ENCODE results near the gene LDLRAP1.

LDLRAP1 gene

DNA sequence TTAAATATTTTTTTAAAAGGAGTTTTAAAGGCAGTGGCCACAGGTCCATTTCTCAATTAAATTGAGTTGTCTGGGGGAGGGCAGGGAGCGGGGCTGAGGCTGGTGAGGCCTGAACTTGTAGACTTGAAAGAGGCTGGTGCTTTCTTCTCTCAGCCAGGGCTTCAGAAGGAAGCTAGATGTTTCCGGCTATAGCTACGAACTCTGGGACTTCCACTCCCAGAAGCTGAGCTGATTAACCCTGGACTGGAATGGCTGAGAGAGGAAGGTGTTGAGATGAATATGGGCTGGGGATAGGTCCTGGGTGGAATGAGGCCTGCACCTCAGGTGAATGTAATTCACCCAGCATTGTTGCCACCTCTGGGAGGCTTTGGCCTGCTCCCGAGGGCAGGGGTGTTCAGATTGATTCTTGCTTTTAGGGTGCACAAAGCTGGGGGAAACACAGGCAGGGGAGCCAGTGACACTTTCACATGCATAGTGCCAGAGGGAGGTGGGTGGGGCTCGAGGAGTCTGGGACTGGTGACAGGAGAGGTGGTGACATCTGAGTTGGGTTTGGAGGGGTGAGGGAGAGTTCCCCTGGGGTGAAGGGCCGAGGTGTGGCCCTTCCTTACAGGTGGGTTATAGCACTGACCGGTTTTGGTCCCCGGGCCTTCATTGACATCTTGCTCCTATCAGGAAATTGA lies 18.2 kb downstream of the LDLRAP1 start:
- no peak for DNase-seq (ENCODE audit: extremely low spot score)
- TF ChIP-seq NFRKB (IDR thresholded peaks at IDR 0.05) (no peak), HDGF (IDR thresholded peaks at IDR 0.05; ENCODE audit: borderline replicate concordance) (no peak), TARDBP (IDR thresholded peaks at IDR 0.05) (no peak), FOXK2 (IDR thresholded peaks at IDR 0.05) (no peak), FOXM1 (IDR thresholded peaks at IDR 0.05; ENCODE audit: borderline replicate concordance) (no peak), ZNF384 (IDR thresholded peaks at IDR 0.05) (no peak), ARNT (IDR thresholded peaks at IDR 0.05) (no peak), SP1 (IDR thresholded peaks at IDR 0.05) (no peak)
- TF ChIP-seq, protein P1, sequence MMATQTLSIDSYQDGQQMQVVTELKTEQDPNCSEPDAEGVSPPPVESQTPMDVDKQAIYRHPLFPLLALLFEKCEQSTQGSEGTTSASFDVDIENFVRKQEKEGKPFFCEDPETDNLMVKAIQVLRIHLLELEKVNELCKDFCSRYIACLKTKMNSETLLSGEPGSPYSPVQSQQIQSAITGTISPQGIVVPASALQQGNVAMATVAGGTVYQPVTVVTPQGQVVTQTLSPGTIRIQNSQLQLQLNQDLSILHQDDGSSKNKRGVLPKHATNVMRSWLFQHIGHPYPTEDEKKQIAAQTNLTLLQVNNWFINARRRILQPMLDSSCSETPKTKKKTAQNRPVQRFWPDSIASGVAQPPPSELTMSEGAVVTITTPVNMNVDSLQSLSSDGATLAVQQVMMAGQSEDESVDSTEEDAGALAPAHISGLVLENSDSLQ (IDR thresholded peaks at IDR 0.05), result no peak
- ChIA-PET CTCF (no interaction called here), POLR2A (no interaction called here)

DNA sequence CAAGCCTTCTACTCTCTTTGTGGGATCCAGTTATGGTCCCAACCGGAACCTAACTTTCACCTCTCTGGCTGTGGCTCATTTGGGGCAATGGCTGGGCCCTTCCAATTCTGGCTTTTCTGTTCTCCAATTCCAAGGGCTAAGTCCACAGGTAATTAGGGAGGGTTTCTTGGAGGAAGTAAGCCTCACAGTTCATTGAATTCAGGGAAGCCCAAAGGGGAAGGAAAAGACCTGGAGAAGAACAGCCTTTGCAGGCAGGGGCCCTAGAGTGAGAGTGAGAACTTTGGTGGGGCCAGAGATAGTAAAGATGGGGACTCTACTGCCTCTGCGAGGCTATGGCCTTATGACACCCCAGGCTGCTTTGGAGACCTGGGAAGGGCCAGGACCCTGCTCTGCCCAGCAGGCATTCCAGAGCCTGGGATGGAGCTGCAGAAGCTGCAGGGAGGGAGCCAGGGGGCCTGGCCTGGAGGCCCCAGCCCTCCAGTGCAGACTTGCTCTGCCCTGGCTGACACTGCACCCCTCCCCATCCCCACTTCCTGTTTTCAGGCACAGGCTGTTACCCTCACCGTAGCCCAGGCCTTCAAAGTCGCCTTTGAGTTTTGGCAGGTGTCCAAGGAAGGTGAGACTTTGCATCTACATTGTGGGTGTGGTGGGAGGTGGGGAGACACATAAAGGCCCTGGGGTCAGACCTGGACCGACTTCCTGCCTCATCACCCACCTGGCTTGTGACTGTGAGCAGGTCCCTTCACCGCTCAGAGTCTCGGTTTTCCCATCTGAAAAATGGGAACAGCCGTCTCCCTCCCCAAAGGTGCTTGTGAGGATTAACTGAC lies 18.9 kb downstream of the LDLRAP1 start:
- POLR2A ChIA-PET, result no interaction called here
- CTCF ChIA-PET, result no interaction called here
- TF ChIP-seq CTBP1 (IDR thresholded peaks at IDR 0.05; ENCODE audit: borderline replicate concordance) (no peak), ELF4 (IDR thresholded peaks at IDR 0.05) (no peak), SUZ12 (IDR thresholded peaks at IDR 0.05) (no peak), BHLHE40 (IDR thresholded peaks at IDR 0.05; ENCODE audit: borderline replicate concordance) (no peak), LEF1 (IDR thresholded peaks at IDR 0.05; ENCODE audit: borderline replicate concordance) (no peak), FOXA1 (IDR thresholded peaks at IDR 0.05) (no peak), FOXK2 (IDR thresholded peaks at IDR 0.05) (no peak)
- TF ChIP-seq, protein P1 (IDR thresholded peaks at IDR 0.05), result no peak
- no peak for DNase-seq (ENCODE audit: extremely low spot score)

DNA sequence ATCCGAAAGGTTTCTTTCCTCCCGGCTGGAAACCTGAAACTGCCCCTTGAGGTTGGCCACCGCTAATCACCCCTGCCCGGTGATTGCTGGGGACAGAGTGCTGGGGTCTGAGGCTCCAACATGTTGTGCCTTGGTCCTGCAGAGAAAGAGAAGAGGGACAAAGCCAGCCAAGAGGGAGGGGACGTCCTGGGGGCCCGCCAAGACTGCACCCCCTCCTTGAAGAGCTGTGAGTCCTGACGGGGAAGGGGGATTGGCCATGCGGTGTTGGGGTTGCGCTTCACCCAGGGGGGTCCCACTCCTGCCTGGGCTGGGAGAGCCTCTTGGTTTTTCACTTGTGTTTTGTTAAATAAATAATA lies 19.5 kb downstream of the LDLRAP1 start:
- POLR2A ChIA-PET, result no interaction called here
- CTCF ChIA-PET, result no interaction called here
- TF ChIP-seq SP1 (IDR thresholded peaks at IDR 0.05) (no peak), NFRKB (IDR thresholded peaks at IDR 0.05) (no peak), ARNT (IDR thresholded peaks at IDR 0.05) (no peak), L3MBTL2 (conservative IDR thresholded peaks at IDR 0.05) (no peak), FOXM1 (IDR thresholded peaks at IDR 0.05; ENCODE audit: borderline replicate concordance) (no peak), SUZ12 (IDR thresholded peaks at IDR 0.05) (no peak), ELF4 (IDR thresholded peaks at IDR 0.05) (no peak), ZNF384 (IDR thresholded peaks at IDR 0.05) (no peak), LEF1 (IDR thresholded peaks at IDR 0.05; ENCODE audit: borderline replicate concordance) (no peak), BHLHE40 (IDR thresholded peaks at IDR 0.05; ENCODE audit: borderline replicate concordance) (no peak), HDGF (IDR thresholded peaks at IDR 0.05; ENCODE audit: borderline replicate concordance) (no peak), FOXA1 (IDR thresholded peaks at IDR 0.05) (no peak), FOXK2 (IDR thresholded peaks at IDR 0.05) (no peak), CTBP1 (IDR thresholded peaks at IDR 0.05; ENCODE audit: borderline replicate concordance) (no peak)
- TF ChIP-seq, protein P1 (IDR thresholded peaks at IDR 0.05), result no peak
- DNase-seq (ENCODE audit: extremely low spot score), result no peak

DNA sequence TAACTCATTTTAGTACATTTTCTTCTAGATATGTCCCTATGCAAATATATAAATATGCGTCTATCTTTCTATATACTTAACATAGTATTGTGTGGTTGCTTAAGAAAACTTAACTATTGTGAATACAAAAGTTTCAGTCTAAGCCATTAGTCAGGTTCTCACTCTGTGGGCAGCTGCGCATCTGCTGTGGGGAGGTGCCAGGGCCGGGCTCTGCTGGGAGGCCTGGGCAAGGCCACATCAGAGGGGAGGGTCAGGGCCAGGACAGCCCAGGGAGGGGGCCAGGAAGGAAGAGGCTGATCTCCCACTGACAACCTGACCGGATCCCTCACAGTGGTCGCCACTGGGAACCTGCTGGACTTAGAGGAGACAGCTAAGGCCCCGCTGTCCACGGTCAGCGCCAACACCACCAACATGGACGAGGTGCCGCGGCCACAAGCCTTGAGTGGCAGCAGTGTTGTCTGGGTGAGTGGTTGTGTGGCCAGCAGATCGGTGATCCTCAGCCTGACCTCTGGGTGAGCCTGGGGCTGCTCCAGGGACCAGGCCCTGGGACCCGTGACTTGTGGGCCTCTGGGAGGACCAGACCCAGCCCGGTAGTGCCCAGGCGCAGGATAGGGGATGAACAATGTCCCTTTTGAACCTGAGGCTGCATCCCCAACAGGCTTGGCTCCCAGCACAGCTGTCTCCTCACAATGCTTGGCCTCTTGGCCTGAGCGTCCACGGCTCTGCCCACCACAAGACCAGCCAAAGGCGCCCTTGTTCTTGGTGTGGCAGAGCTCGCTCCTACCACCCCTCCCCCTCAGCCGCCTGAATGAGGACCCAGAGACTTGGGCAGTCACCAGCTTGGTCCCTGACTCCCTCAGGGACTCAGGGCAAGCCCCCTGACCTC lies 20.2 kb downstream of the LDLRAP1 start:
- ChIA-PET CTCF (no interaction called here), POLR2A (no interaction called here)
- no peak for DNase-seq (ENCODE audit: extremely low spot score)
- TF ChIP-seq ZNF384 (IDR thresholded peaks at IDR 0.05), result no peak
- no peak for TF ChIP-seq LEF1 (IDR thresholded peaks at IDR 0.05; ENCODE audit: borderline replicate concordance)
- TF ChIP-seq ELF4 (IDR thresholded peaks at IDR 0.05), result no peak
- no peak for TF ChIP-seq TARDBP (IDR thresholded peaks at IDR 0.05)

DNA sequence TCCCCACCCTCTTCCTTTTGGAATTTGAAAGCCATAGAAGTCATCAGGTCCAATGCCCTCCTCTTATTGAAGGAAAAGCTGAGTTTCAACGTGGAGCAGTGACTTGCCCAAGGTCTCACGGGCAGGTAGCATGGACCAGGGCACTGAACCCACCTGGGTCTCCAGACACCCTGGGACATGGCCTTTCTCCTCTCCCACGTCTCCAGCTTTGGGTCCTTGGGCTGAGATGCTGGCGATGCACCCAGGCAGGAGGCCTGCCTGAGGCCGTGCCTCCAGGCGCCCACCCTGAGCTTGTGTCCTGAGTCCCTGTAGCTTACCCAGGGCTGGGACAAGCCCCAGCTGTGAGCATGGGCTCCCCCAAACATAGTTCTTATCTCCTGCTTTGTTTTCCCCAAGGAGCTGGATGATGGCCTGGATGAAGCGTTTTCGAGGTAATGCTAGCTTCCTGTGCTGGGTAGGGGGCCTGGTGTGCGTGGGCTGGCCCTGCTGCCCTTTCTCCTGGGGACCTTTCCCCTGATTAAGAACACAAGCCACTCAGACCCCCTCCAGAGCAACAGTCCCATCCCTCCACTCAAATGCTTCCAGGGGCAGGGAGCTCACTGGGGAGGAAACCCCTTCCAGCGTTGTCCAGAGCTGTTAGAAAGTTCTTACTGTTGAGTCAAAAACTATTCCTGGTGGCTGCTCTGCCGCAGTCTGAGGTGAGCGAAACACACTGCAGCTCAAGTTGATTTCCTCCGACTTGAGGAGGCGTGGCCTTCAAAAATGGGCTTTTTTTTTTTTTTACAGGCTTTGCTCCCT lies 21.6 kb downstream of the LDLRAP1 start:
- no peak for TF ChIP-seq NFRKB (IDR thresholded peaks at IDR 0.05)
- TF ChIP-seq LEF1 (IDR thresholded peaks at IDR 0.05; ENCODE audit: borderline replicate concordance), result no peak
- no peak for TF ChIP-seq SUZ12 (IDR thresholded peaks at IDR 0.05)
- TF ChIP-seq SP1 (IDR thresholded peaks at IDR 0.05), result no peak
- no peak for TF ChIP-seq FOXM1 (IDR thresholded peaks at IDR 0.05; ENCODE audit: borderline replicate concordance)
- TF ChIP-seq, protein P1 (IDR thresholded peaks at IDR 0.05), result no peak
- no peak for TF ChIP-seq FOXA1 (IDR thresholded peaks at IDR 0.05)
- no peak for TF ChIP-seq ZNF384 (IDR thresholded peaks at IDR 0.05)
- TF ChIP-seq CTBP1 (IDR thresholded peaks at IDR 0.05; ENCODE audit: borderline replicate concordance), result no peak
- TF ChIP-seq ELF4 (IDR thresholded peaks at IDR 0.05), result no peak
- TF ChIP-seq HDGF (IDR thresholded peaks at IDR 0.05; ENCODE audit: borderline replicate concordance), result no peak
- TF ChIP-seq ARNT (IDR thresholded peaks at IDR 0.05), result no peak
- TF ChIP-seq TARDBP (IDR thresholded peaks at IDR 0.05), result no peak
- ChIA-PET CTCF (interaction anchor here (1.3 kb wide), 1 partner anchor 8 kb away, joined by 4 read pairs; no protein-coding TSS in a partner anchor), POLR2A (interaction anchor here (0.6 to 1.2 kb wide), 3 partner anchors 9 to 22 kb away, joined by 3 read pairs; partner anchors contain the start of gene LDLRAP1)
- no peak for DNase-seq (ENCODE audit: extremely low spot score)
